BJ (cell line): ENCODE measurements around the gene P2RY14. TPM values are rescaled to one million over a fixed set of nuclear protein-coding genes. Genes with fewer than 3 reads are reported as not detected.
"Not testable (repeated sequence)": the region's sequence is repeated elsewhere in the genome, so short reads cannot be mapped to it uniquely, and the experiment has no call there.

Experiments
- CTCF ChIA-PET: fragments of 350-600 bp; formaldehyde crosslinking; extraction: SDS; loops from one replicate; lab custom pipeline; 2021; ENCODE audit warnings: antibody characterized with exemption, inconsistent platforms; lab: Yijun Ruan, JAX
- POLR2A ChIA-PET: fragments of 300-600 bp; sonication (Branson Sonifier 250); formaldehyde crosslinking; extraction: SDS; loops from one replicate; lab custom pipeline; 2021; ENCODE audit warnings: antibody characterized with exemption; lab: Charles Lee
- DNase-seq: peaks from one replicate; pipeline ENCODE4 v3.0.0-alpha.2; 2011; ENCODE audit warnings: low read depth
- H3K27me3 ChIP-seq: 2 replicates; pipeline ENCODE4 v1.6.0; 2011; ENCODE audit warnings: low read length; ENCODE audit not compliant: control insufficient read depth, insufficient read depth
- H3K36me3 ChIP-seq: 2 replicates; pipeline ENCODE4 v1.5.1; 2011; ENCODE audit warnings: low read length; ENCODE audit not compliant: control insufficient read depth, insufficient read depth
- H3K4me3 ChIP-seq: 2 replicates; pipeline ENCODE4 v1.5.1; 2011; ENCODE audit warnings: low read depth, mild to moderate bottlenecking, control low read depth, low read length
- polyA plus RNA-seq: library from polyadenylated mRNA; depleted of rRNA; stranded (reverse); fragments of >200 nt; gene quantifications from 2 replicates; pipeline ENCODE4 v1.2.3, GENCODE V29; 2011
- TF ChIP-seq, protein P1 (sequence below): IDR thresholded peaks from 2 replicates; pipeline ENCODE4 v1.5.1; 2011; ENCODE audit warnings: low read depth, mild to moderate bottlenecking, control low read depth, inconsistent platforms, low read length, moderate library complexity; ENCODE audit not compliant: insufficient read depth

The P2RY14 gene
- polyA plus RNA-seq, 1 experiment = not detected

DNA sequence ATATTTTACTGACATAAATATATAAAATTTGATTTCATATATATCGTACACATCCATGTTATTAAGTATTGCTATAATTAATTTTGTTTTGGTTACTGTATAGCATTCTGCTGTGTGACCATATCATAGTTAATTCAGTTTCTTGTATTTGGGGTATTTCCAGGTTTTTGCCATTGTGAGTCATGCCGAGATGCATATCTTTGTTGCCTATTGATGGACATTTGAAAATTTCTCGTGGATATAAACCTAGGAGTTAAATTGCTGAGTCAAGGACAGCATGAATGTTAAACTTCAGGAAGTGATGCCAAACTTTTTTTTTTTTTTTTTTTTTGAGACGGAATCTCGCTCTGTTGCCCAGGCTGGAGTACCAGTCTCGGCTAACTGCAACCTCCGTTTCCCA lies 41.6 kb downstream of the P2RY14 start:
- Histone ChIP-seq H3K27me3 (no peaks in the 10 kb centered on the region), H3K4me3 (no peak overlapping the region), H3K36me3 (no peaks in the 10 kb centered on the region)
- ChIA-PET CTCF (no interaction called here), POLR2A (no interaction called here)
- TF ChIP-seq, protein P1, sequence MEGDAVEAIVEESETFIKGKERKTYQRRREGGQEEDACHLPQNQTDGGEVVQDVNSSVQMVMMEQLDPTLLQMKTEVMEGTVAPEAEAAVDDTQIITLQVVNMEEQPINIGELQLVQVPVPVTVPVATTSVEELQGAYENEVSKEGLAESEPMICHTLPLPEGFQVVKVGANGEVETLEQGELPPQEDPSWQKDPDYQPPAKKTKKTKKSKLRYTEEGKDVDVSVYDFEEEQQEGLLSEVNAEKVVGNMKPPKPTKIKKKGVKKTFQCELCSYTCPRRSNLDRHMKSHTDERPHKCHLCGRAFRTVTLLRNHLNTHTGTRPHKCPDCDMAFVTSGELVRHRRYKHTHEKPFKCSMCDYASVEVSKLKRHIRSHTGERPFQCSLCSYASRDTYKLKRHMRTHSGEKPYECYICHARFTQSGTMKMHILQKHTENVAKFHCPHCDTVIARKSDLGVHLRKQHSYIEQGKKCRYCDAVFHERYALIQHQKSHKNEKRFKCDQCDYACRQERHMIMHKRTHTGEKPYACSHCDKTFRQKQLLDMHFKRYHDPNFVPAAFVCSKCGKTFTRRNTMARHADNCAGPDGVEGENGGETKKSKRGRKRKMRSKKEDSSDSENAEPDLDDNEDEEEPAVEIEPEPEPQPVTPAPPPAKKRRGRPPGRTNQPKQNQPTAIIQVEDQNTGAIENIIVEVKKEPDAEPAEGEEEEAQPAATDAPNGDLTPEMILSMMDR = no peak
- no peak for DNase-seq

GRCh38 chr3:151236316-151236715 lies 42.0 kb downstream of the P2RY14 start:
- TF ChIP-seq, protein P1 = no peak
- DNase-seq = no peak
- Histone ChIP-seq H3K36me3 (no peaks in the 10 kb centered on the region), H3K27me3 (no peaks in the 10 kb centered on the region), H3K4me3 (no peak overlapping the region)
- CTCF ChIA-PET = interaction anchor here (1.7 kb wide), 1 partner anchor 11 kb away, joined by 3 read pairs; no protein-coding TSS in a partner anchor
- POLR2A ChIA-PET = no interaction called here

- TF ChIP-seq, protein P1 = no peak
- DNase-seq = no peak
- Histone ChIP-seq H3K36me3 (no peaks in the 10 kb centered on the region), H3K27me3 (no peaks in the 10 kb centered on the region), H3K4me3 (no peak overlapping the region)
- ChIA-PET CTCF (interaction anchor here (1.1 to 1.7 kb wide), 4 partner anchors 10 to 67 kb away, joined by 3 to 4 read pairs (median 3); no protein-coding TSS in a partner anchor), POLR2A (no interaction called here)
These were observed 43.5 kb downstream of the P2RY14 start for GRCh38 chr3:151234825-151235224.

DNA sequence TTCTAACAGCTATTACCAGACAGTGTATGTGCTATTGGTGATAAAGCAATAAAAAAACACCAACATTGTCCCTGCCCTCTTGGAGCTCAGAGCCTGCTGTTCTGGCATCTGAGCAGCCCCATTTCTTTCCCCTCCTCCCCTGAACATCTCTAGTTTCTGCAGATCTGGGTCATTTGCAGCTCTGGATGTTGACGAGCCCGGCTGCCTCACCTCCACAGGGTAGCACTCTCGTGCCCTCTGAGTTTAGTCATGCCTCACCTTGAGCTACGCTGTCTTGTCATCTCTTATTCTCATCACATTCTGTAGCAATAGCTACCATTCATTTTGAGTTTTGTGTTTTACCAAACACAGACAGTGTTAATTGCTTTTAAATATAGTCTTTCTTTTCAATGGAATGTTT lies 45.4 kb downstream of the P2RY14 start:
- TF ChIP-seq, protein P1 = no peak
- DNase-seq = no peak
- ChIA-PET CTCF (interaction anchor here (0.9 to 2.5 kb wide), 3 partner anchors 13 to 65 kb away, joined by 3 to 13 read pairs (median 4); no protein-coding TSS in a partner anchor), POLR2A (no interaction called here)
- H3K4me3 ChIP-seq = no peak overlapping the region
- H3K36me3 ChIP-seq = no peaks in the 10 kb centered on the region
- no peaks in the 10 kb centered on the region for H3K27me3 ChIP-seq

GRCh38 chr3:151232403-151232802 lies 45.9 kb downstream of the P2RY14 start:
- DNase-seq, POLR2A ChIA-PET, H3K4me3 ChIP-seq, H3K36me3 ChIP-seq, H3K27me3 ChIP-seq: not testable (repeated sequence)
- CTCF ChIA-PET = interaction anchor here (0.9 to 2.5 kb wide), 2 partner anchors 13 to 65 kb away, joined by 4 to 13 read pairs; no protein-coding TSS in a partner anchor

DNA sequence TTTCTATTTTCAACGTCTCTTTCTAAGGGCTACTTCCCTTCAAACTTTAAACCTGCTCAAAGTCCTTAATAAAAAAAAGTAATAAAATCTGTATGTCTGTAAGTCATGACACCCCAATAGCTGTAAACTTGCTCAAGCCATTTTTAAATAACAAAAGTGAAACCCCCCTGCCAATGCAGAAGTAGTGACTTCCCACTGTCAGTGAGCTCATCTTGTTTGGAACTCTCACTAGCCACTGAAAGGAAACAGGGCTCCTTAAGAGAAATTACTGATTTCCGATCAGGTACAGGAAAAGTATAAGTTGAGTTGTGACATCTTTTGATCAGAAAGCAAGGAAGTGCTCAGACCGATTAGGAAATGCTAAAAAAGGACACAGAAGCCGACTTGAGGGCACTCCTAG lies 47.7 kb downstream of the P2RY14 start:
- POLR2A ChIA-PET = interaction anchor here (0.7 kb wide), 1 partner anchor 12 kb away, joined by 3 read pairs; no protein-coding TSS in a partner anchor
- TF ChIP-seq, protein P1 = no peak
- CTCF ChIA-PET = interaction anchor here (1.4 to 6.1 kb wide), 3 partner anchors 10 to 63 kb away, joined by 3 to 44 read pairs (median 4); no protein-coding TSS in a partner anchor

More for the DNA sequence above, 47.7 kb downstream of the P2RY14 start:
- no peaks in the 10 kb centered on the region for H3K27me3 ChIP-seq
- no peaks in the 10 kb centered on the region for H3K36me3 ChIP-seq
- H3K4me3 ChIP-seq = no peak overlapping the region
- DNase-seq = no peak
